ENCODE results near the gene P2RX2. TPM values are rescaled to one million over a fixed set of nuclear protein-coding genes. Genes with fewer than 3 reads are reported as not detected.

The P2RX2 gene
- 1 to 10 TPM in 3 of 4 donors, under 1 TPM in 1; 0.64 to 1.8 (median 1.5) TPM for polyA plus RNA-seq (ENCODE audit: insufficient read length in 4 of 4)

DNA sequence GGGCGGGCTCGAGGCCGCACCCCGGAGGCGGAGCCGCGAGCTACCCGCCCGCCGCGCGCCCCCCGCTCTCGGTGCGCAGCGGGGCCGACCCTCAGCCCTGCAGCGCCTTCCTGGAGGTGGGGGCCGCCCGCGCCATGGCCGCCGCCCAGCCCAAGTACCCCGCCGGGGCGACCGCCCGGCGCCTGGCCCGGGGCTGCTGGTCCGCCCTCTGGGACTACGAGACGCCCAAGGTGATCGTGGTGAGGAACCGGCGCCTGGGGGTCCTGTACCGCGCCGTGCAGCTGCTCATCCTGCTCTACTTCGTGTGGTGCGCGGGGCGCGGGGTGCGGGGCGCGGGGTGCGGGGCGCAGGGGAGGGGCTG lies at the start of gene P2RX2:
TSS of gene P2RX2 (plus strand) at position 94 of the 361 bp plus-strand sequence. CDS start at position 135, 41 bp downstream.
- no peak for DNase-seq (ENCODE audit: low read depth in 4 of 4, low spot score in 3 of 4)

DNA sequence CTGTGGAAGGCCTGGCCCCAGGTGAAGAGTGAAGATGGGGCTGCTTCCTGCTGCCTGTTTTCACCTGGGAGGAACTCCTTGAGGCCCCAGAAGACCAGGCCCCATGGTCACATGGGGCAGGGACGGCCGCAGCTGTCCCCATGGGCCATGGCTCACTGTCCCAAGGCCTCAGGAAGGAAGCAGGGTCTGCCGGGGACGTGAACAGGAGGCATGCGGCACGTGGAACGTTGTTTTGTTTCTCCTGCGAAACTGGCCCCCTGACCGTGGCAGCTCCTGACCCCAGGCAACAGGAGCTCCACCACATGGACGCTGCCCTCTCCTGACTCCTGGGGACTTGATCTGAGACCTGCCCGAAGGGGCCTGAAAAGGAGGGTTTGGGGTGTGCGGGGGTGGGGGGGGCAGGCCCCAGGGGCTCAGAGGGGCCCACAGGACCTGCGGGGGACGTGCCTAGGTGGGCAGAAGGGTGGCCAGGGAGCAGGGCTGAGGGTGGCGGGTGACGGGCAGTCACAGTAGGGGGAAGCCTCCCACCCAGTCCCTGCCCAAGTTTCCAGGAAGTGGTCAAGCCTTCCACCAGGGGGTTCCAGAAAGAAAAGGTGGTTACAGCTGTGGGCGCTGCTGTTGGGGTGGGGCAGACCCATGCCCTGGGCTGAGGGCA lies 49.6 kb upstream of the P2RX2 start:
- DNase-seq (ENCODE audit: low read depth in 4 of 4, low spot score in 3 of 4), result no peak

DNA sequence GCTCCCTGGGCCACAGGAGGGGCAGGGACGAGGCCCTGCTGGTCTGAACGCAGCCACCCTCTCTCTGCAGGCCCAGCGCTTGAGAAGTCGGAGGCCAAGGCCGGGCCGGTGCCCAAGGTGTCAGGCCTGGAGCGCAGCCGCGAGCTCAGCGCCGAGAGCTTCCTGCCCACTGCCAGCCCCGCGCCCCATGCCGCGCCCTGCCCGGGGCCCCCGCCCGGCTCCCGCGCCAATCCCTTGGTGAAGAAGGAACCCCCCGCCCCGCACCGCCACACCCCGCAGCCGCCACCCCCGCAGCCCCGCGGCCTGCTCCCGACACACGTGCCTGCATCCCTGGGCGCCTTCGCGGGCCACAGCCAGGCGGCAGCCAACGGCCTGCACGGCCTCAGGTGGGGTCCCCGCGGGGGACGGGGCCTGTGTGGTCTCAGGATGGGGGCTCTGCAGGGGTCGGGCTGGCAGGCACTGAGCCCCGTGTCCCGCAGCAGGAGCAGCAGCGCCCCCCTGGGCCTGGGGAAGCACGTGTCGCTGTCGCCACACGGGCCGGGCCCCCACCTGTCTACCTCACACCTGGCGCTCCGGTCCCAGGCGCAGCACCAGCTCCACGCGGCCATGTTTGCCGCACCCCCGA lies 48.6 kb upstream of the P2RX2 start:
- no peak for DNase-seq (ENCODE audit: low read depth in 4 of 4, low spot score in 3 of 4)

DNA sequence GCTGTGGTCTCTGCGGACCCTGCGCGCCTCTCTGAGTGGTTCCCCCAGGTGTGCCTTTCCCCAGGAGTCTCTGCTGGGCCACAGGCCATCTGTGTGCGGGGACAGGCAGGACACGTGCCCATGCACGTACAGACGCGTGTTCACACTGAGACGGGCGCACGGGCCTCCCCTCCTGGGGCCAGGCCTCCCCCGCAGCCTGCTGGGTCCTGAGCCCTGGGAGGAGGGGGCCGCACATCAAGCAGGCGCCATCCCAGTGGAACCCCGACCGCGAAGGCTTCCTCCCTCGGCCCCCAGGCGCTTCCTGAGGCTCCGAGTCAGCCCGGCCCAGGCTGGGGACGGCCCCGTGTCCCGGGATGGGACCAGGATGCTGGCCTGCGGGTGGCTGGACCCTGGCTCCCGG lies 47.9 kb upstream of the P2RX2 start:
- no peak for DNase-seq (ENCODE audit: low read depth in 4 of 4, low spot score in 3 of 4)

DNA sequence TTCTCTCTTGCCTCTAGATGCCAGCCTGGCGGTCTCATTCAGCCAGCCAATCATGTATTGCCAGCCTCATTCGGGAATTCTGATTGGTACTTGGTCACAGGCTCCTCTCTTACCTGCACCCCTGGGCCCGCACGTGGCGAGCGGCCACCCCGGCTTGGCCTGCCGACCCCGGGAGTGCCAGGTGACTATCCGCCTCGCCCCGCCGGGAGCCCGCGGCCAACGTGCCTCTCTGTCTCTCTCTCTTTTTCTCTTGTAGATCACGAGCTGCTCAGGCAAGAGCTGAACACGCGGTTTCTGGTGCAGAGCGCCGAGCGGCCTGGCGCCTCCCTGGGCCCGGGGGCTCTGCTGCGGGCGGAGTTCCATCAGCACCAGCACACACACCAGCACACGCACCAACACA lies 47.5 kb upstream of the P2RX2 start:
- no peak for DNase-seq (ENCODE audit: low read depth in 4 of 4, low spot score in 3 of 4)

DNA sequence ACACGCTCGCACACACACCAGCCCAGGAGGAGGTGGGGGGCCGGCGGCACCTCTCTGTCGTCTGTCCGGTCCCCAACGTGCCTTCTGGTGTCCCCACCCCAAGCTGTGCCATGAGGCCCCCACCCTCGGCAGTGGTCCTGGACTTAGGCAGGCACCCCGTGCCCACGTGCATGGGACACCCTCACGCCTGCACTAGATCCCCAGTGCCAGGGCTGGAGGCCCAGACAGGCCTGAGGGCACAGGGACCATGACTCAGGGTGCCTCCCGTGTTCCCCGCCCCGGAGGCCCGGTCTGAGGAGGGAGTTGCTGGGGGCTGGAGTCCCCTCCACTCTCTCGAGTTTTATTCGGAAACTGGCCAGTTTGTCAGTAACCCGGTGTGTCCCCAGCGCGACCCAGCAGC lies 47.0 kb upstream of the P2RX2 start:
- DNase-seq (ENCODE audit: low read depth in 4 of 4, low spot score in 3 of 4), result no peak

DNA sequence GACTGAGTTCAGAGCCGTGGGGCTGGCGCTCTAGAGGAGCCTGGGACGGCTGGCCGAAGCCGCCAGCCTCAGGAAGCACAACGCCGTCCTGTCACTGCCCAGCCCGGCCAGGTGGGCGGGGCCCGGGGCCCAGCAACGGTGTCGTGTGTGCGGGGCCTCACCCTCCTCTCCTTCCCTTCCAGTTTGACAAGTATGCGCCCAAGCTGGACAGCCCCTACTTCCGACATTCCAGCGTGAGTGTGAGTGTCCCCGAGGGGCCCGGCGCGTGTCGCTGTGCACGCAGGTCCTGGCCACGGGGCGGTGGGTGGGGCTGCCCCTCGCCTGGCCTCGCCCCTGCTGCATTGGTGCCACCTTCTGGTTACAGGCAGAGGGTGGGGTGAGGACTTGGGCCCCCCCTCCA lies 46.5 kb upstream of the P2RX2 start:
- no peak for DNase-seq (ENCODE audit: low read depth in 4 of 4, low spot score in 3 of 4)

DNA sequence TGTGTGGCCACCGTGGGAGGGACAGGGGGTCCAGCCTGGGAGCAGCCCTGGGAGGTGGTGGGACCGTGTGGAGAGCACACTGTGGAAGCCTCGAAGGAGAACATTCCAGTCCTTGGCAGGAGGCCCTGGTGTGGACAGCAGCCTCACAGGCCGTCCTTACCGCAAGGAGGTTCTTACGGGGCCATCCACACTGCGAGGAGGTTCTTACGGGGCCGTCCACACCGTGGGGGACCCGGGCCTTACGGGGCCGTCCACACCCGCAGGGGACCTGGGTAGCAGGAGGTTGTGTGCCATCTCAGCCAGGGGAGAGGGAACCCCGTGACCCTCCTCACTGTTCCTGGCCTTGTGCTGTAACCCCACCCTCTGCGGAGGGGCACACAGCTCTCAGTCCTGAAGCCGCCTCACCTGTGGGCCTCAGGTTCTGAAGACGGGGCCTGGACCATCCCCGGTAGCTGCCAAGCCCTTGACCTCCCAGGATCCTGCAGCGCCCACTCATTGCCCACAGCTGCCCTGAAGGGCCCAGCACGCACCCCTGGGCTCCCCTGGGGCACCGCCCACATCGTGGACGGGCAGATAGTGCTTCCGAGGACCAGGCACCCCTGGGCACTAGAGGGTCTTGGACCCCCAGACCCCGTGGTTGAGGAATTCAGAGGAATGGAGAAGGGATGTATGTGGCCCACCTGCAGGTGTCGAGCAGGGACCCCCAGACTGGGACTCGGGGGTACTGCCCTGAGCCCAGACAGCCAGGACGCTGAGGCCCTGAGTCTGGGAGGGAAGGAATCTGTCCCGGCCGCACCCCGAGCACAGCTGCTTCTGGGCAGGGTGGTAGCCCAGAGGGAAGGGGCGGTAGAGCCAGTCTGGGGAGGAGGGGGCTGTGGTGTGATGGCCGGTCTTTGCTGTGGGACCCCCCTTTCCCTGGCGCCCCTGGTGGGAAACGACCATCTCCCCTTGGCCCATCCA lies 45.5 kb upstream of the P2RX2 start:
- DNase-seq (ENCODE audit: low read depth in 4 of 4, low spot score in 3 of 4), result no peak

DNA sequence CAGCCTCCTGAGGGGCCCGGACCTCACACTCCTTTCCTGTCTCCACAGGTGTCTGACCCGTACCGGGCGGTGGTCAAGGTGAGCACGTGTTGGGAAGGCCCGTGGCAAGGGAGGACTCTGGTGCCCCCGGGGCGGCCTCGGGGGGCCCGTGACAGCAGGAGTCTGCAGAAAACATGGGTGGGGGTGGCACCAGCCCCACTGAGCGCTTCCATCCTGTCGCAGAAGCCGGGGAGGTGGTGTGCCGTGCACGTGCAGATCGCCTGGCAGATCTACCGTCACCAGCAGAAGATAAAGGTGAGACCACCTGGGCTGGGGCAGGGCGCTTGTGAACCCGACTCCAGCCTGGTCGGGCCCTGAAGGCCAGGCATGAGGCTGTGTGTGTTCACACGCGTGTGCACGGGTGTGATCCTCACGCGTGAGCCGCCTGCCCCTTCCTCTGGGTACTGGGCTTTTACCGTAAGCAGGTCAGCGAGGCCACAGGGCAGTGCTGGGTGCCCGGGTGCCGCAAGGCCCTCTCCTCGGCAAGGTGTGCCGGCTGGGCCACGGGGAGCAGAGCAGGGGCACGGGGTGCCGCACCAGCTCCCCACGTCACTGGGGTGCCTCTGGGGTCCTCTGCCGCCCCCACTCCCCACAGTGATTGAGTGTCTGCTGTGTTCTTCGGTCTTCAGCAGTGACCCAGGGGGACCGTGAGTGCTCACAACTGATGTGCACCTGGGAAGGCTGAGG lies 44.1 kb upstream of the P2RX2 start:
- DNase-seq (ENCODE audit: low read depth in 4 of 4, low spot score in 3 of 4), result no peak

DNA sequence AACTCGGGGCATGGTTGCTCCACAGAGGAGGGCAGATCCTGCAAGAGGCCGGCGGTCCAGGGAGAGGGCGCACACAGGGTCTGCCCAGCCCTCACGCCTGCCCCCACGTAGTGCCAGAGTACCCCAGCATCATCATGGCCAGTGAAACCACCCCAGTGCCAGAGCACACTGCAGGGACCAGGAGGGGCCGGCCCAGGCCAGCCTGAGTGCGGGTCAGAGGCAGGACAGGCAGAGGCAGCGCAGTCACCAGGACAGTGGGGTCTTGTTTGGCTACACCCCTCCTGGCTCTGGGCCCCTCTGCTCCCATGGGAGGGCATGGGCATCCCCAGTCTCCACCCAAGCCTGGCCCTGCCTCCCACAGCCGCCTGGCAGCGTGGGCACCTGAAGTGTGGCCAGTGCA lies 42.9 kb upstream of the P2RX2 start:
- DNase-seq (ENCODE audit: low read depth in 4 of 4, low spot score in 3 of 4), result no peak

DNA sequence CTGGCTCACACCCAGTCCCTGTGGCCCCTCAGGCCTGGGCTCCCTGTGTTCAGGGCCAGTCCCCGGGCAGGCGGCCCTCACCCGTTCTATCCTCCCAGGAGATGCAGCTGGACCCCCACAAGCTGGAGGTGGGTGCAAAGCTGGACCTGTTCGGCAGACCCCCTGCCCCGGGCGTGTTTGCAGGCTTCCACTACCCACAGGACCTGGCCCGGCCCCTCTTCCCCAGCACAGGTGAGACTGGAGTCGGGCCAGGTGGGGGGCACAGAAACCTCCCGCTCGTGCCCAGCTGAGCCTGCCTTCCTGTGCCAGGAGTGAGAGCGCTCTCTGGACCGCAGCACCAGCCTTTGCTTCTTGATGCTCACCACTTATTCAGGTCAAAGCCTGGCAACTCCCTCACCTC lies 41.9 kb upstream of the P2RX2 start:
- no peak for DNase-seq (ENCODE audit: low read depth in 4 of 4, low spot score in 3 of 4)

DNA sequence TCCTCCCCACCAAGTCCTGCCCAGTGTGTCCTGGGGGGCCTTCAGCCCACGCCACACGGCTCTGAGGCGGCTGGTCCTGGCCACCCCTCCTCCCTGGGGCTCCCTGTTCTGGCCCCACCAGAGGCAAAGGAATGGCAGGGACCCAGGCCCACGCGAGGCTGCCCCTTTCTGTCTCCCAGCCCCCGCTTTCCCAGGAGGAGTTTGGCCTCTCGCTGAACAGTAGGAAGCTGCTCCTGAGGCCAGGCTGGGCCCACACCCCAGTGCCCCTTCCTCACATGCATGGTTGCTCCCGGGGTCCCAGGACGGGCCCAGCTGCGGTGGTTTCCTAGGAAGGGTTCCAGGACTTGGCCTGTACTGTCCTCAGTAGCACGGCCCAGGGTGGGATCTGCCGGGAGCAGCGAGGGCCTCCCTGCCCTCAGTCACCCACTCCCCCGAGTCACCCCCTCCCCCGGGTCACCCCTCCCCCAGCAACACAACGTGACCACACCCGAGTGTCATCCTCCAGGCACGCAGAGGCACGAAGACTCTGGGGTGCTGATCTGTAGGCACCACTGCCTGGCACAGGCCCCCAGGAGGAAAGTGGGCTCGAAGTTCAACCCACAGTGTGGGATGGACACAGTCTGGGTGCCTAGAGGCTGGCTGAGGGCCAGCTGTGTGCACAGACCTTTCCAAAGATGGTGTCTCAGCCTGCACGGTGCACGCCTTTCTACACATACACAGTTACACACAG lies 41.2 kb upstream of the P2RX2 start:
- no peak for DNase-seq (ENCODE audit: low read depth in 4 of 4, low spot score in 3 of 4)

DNA sequence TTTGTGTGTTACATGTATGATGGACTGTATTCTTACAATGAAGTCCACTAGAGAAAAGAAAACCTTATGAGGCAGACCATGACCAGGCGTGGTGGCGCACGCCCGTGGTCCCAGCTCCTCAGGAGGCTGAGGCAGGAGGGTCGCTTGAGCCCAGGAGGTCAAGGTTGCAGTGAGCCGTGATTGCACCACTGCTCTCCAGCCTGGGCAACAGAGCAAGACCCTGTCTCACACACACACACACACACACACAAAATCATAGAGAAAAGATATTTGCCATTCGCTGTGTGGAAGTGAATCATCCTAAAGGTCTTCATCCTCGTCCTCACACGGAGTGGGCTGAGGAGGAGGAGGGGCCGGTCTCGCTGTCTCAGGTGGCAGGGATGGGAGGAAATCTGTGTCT lies 40.5 kb upstream of the P2RX2 start:
- no peak for DNase-seq (ENCODE audit: low read depth in 4 of 4, low spot score in 3 of 4)

DNA sequence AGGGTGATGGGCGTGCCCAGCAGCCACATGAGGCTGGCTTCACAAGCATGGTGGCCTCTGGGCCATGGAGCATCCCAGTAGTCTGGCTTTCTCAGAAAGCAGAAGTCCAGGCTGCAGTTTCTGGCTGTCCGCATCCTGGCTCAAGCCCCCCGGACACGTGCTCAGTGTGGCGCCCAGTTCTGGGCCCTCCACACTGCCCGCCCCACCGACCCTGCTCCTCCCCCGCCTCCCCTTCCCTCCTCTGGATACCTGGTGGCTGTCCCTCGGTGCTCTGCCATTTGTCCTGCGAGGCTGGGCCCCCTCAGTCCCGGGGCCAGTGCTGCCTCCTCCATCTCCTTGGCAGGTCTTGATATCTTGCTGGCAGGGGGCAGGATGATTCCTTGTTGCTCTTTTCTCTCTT lies 39.8 kb upstream of the P2RX2 start:
- DNase-seq (ENCODE audit: low read depth in 4 of 4, low spot score in 3 of 4), result no peak

DNA sequence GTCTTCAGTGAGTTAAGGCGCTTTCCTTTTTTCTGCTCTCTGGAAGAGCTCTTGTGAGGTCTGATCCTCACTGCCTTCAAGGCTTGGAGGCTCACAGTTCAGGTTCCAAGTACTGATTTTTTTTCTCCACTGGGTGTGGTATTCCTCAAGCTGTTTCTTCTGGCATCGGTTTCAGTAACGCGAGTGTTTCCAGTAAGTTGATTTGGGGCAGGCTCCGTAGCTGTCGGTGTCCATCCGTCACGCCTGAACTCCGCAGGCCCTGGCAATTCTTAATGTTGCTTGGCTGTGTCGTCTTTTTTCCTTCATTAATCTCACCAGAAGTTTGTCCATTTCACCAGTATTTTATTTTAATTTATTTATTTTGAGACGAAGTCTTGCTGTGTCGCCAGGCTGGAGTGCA lies 38.8 kb upstream of the P2RX2 start:
- DNase-seq (ENCODE audit: low read depth in 4 of 4, low spot score in 3 of 4), result no peak

DNA sequence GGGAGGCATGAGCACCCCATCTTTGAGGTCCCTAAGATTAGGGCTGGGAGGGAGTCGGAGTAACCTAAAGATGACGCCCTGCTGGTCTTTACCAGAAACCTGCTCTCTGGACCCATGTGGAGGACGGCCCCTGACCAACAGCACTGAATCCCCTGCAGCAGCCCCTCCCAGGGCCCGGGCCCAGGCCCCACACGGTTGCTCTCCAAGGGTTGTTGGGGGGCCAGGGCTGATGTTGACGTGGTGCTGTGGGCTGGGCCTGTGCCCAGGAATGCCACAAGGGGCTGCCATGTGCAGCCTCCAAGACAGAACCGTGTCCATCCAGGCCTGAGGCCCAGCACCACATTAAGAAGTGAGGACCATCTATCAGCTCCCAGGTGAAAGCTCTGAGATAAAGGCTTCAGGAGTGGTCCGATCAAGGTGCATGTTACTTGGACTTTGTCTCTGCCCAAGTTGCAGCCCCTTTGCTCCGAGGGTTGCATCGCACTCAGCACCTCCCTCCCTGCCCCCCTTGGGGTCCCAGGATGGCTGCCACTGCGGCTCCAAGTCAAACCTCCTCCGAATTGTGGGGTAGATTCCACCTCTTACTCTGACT lies 37.8 kb upstream of the P2RX2 start:
- DNase-seq (ENCODE audit: low read depth in 4 of 4, low spot score in 3 of 4), result no peak

DNA sequence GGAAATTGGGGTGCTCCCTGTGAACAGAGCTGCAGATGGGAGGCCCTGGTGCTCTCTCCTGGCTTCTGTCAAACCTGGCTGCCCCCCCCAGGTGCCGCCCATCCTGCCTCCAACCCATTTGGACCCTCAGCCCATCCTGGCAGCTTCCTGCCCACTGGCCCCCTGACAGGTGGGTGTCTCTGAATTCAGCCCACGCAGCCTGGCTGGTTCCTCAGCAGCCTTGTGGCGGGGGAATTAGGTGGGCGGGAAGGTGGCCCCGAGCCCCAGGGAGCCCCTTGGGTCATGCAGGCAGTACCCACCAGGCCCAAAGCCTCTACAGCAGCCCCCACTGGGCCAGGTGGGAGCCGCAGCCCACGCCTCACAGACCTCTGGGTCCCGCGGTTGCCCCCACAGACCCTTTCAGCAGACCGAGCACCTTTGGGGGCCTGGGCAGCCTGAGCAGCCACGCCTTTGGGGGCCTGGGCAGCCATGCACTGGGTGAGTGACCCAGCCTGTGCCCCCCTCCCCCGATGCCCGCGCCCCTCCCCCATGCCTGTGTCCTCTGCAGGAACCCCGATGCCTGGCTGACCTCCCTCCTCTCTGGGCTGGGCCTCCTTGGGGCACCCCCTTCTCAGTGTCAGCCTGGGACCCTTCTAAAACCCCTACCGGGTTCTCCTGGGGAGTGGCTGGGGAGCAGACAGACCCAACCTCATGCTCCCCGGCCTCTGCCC lies 37.1 kb upstream of the P2RX2 start:
- DNase-seq (ENCODE audit: low read depth in 4 of 4, low spot score in 3 of 4), result no peak

DNA sequence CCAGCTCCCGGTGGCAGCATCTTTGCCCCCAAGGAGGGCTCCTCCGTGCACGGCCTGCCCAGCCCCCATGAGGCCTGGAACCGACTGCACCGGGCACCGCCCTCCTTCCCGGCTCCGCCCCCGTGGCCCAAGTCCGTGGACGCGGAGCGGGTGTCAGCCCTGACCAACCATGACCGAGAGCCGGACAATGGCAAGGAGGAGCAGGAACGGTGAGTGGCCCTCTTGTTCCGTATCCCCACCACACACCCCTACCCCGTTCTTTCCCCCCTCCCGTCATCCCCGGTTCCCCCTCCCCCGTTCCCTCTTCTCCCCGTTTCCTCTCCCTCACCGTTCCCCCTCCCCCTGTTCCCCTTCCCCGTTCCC lies 36.5 kb upstream of the P2RX2 start:
- no peak for DNase-seq (ENCODE audit: low read depth in 4 of 4, low spot score in 3 of 4)

Data from left renal pelvis (tissue), 4 donors.